Stomach smooth muscle (tissue), 2 donors: ENCODE data around the gene ATP10B.

Experiments
- H3K27ac ChIP-seq: one replicate; pipeline ENCODE4 v1.7.0; 2013; ENCODE audit warnings: mild to moderate bottlenecking, low read length, inconsistent platforms
- H3K27me3 ChIP-seq, 2 donors: one replicate each; pipeline ENCODE4 v1.7.0; 2013; ENCODE audit warnings: low read length in 2 of 2; ENCODE audit not compliant: insufficient read depth in 2 of 2, control insufficient read depth in 1 of 2
- H3K36me3 ChIP-seq, 2 donors: one replicate each; pipeline ENCODE4 v1.7.0; 2013; ENCODE audit warnings: low read length in 2 of 2; ENCODE audit not compliant: control insufficient read depth in 2 of 2, insufficient read depth in 2 of 2
- H3K4me1 ChIP-seq: one replicate; pipeline ENCODE4 v1.7.0; 2013; ENCODE audit warnings: low read length; ENCODE audit not compliant: control insufficient read depth, insufficient read depth
- H3K4me3 ChIP-seq, 2 donors: one replicate each; pipeline ENCODE4 v1.7.0; 2013; ENCODE audit warnings: low read length in 2 of 2
- H3K9ac ChIP-seq, 2 donors: one replicate each; pipeline ENCODE4 v1.7.0; 2013; ENCODE audit warnings: low read length in 2 of 2, mild to moderate bottlenecking in 1 of 2
- H3K9me3 ChIP-seq, 2 donors: one replicate each; pipeline ENCODE4 v1.7.0; 2013; ENCODE audit warnings: low read length in 2 of 2; ENCODE audit not compliant: control insufficient read depth in 2 of 2
- donor health status: healthy.
- donor health status: Pancreatic carcinoma.

The ATP10B gene

DNA sequence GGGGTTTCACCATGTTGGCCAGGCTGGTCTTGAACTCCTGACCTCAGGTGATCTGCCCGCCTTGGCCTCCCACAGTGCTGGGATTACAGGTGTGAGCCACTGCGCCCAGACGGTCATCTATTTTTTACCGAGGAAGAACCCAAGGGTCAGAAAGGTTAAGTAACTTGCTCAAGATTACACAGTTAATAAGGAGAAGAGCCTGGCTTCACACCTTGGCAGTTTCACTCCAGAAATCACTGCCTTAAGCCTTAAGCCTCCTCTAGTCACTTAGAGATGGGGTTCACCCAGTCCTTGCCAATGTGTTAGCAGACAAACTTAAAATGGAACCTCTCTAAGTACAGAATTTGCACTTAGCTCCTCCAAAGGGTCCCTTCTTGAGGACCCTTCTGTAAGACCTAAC, 314.1 kb downstream of the ATP10B start:
- no peak overlapping the region for H3K27ac ChIP-seq
- no peak overlapping the region for H3K9ac ChIP-seq
- no peaks in the 10 kb centered on the region for H3K9me3 ChIP-seq
- H3K27me3 ChIP-seq, result no peaks in the 10 kb centered on the region
- no peak overlapping the region for H3K4me3 ChIP-seq
- no peaks in the 10 kb centered on the region for H3K4me1 ChIP-seq
- no peaks in the 10 kb centered on the region for H3K36me3 ChIP-seq

DNA sequence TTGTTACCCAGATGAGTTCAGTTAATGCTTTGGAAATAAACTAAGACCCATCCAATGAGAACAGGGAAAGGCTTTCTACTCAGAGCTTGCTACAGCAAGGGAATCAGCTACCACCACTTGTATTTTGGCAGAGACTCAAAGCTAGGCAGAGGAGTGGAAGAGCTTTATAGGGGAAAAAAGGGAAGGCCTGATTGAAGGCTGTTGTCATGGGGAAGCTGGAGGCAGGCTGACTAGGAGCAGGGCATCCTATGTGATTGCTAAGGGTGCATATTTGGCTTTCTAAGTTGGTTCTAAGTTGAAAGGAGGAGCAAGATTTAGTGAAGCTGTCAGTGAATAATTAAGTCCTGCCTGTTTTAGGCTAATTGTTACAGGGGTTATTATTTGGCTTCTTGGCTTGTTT, 314.9 kb downstream of the ATP10B start:
- no peaks in the 10 kb centered on the region for H3K36me3 ChIP-seq
- H3K27ac ChIP-seq, result no peak overlapping the region
- H3K27me3 ChIP-seq, result no peaks in the 10 kb centered on the region
- no peaks in the 10 kb centered on the region for H3K4me1 ChIP-seq
- H3K4me3 ChIP-seq, result no peak overlapping the region
- no peak overlapping the region for H3K9ac ChIP-seq
- no peaks in the 10 kb centered on the region for H3K9me3 ChIP-seq

DNA sequence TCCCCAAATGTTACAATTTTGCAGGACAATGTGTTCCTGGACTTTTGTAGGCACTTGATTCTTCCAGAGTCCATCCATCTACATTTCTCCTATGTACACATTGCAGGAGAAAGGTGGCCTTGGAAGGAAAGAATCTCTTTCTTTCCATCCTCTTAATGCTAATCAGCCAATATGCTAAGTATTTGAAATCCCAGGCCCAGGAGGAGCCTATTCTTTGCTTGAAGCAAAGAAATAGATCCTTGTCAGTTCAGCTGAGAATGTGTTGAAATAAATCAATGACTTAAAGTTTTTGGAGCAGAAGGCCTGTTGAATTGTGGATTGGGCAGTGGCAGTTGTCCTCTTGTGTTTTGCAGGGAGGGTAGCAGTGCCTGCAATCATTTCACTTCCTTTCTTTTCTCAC, 317.1 kb downstream of the ATP10B start:
- Histone ChIP-seq H3K27me3 (no peaks in the 10 kb centered on the region), H3K4me1 (no peaks in the 10 kb centered on the region), H3K4me3 (no peak overlapping the region), H3K36me3 (no peaks in the 10 kb centered on the region), H3K27ac (no peak overlapping the region), H3K9ac (no peak overlapping the region), H3K9me3 (no peaks in the 10 kb centered on the region)

DNA sequence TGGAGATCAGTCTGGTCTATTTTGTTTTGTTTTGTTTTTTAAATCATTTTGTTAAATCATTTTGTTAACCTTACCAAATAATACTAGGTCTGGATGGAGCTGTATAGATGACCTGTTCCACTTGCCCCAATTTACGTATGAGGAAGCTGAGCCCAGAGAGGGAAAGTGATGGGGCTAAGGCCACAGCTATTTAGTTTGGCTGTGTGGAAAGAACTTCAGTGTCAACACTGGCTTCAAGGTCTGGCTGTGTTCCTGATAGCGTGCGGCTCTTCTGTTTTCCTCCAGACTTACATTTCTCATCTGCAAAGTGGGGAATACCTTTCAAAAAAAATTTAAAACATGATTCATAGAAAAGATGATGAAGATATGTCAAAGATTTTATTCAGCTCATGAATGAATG, 317.9 kb downstream of the ATP10B start:
- no peaks in the 10 kb centered on the region for H3K4me1 ChIP-seq
- no peaks in the 10 kb centered on the region for H3K36me3 ChIP-seq
- no peaks in the 10 kb centered on the region for H3K27me3 ChIP-seq
- no peak overlapping the region for H3K27ac ChIP-seq
- H3K9me3 ChIP-seq, result no peaks in the 10 kb centered on the region
- no peak overlapping the region for H3K9ac ChIP-seq
- no peak overlapping the region for H3K4me3 ChIP-seq

DNA sequence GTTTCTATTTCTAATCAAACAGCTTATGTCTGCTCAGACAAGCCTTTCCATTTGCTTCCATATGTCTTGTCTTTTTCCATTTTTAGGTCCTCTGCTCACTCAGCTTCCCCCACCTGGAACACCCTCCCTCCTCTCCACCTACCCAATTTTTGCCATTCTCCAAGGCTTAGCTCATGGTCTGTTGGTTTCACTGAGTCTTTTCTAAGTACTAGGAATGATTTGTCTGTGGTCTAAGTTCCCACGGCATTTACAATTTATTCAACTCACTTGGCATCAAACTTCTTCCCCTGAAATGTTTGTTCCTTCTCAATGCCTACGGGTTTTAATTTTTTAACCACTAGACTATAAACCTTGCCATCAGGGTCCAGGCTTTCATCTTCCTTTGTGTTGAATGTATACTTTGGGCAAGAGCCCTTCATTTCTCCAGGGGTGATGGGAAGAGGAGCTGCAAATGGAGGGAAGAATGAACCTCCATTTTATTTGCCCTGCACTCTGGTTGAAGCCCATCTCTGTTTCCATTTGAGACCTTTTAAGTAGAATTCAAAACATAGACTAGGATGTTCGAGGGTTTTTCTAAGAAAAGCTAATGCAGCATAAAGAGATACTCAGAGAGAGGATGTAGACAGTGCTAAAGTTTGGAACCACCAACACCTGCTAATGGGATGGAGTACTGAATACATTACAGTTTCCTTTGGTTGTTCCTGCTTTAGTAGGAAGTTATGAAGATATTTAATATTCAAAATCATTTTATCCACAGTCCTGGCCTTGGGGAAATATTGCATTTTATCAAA, 326.3 kb downstream of the ATP10B start:
- Histone ChIP-seq H3K9me3 (no peaks in the 10 kb centered on the region), H3K9ac (no peak overlapping the region), H3K4me3 (no peak overlapping the region), H3K27me3 (no peaks in the 10 kb centered on the region), H3K27ac (no peak overlapping the region), H3K36me3 (no peaks in the 10 kb centered on the region), H3K4me1 (no peaks in the 10 kb centered on the region)

DNA sequence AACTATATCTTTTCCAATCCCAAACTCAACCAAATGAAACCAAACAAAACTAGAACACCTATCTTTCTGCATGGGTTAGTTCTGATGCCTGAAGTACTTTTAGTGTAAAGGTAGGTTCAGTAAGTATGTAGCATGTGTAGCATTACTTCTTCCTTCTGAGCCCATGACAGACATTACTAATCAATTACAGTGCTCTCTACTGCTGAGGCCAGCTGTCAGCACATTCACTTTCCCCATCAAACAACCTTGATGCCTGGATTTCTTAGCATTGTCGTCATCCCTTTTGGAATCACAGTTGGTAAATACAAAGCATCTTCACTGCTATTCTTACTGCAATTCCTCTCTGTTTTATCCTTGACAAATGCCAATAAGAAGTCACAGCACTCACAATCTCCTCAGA, 327.2 kb downstream of the ATP10B start:
- H3K4me1 ChIP-seq, result no peaks in the 10 kb centered on the region
- no peak overlapping the region for H3K9ac ChIP-seq
- H3K27me3 ChIP-seq, result no peaks in the 10 kb centered on the region
- no peak overlapping the region for H3K27ac ChIP-seq
- H3K36me3 ChIP-seq, result no peaks in the 10 kb centered on the region
- H3K4me3 ChIP-seq, result no peak overlapping the region
- no peaks in the 10 kb centered on the region for H3K9me3 ChIP-seq

DNA sequence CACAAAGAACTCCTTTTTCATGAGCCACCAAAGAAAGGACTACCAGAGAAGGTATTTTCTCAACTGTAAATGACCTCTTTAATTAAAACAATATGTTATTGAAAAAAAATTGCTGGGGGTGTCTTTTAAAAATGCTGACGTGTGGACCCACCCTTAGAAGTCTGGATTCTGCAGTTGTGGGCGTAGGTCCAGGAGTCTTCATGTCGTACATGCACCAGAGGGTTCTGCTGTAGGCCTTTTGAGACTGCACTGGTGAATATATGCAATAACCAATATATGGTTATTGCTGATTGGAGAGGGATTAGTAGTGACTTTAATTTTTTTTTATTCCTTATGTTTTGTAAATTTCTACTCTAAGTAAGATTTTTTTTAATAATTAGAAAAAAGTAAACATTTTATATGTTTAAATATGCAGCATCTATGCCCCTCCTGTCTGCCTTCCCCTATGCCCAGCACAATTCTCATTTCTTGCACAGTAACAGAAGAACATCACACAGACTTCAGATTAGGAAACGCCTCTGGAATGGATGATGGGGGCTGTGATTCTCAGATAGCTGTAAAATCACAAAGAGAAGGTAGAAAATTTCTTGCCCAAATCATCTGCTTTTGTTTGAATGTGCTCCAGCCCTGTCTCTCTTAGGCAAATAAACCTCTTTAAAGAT, 328.4 kb downstream of the ATP10B start:
- Histone ChIP-seq H3K4me1 (no peaks in the 10 kb centered on the region), H3K36me3 (no peaks in the 10 kb centered on the region), H3K27ac (no peak overlapping the region), H3K9ac (no peak overlapping the region), H3K27me3 (no peaks in the 10 kb centered on the region), H3K4me3 (no peak overlapping the region), H3K9me3 (no peaks in the 10 kb centered on the region)

DNA sequence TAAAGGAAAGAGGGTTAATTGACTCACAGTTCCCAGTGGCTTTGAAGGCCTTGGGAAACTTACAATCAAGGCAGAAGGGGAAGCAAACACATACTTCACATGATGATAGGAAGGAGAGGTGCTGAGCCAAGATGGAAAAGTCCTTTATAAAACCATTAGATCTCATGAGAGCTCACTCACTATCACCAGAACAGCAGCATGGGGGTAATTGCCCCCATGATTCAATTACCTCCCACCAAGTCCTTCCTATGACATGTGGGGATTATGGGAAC, 330.7 kb downstream of the ATP10B start:
- Histone ChIP-seq H3K4me3 (no peak overlapping the region), H3K9ac (no peak overlapping the region), H3K4me1 (no peaks in the 10 kb centered on the region), H3K27ac (no peak overlapping the region), H3K36me3 (no peaks in the 10 kb centered on the region), H3K27me3 (peaks cover 0 to 2% of the 10 kb centered on the region in 2 donors), H3K9me3 (peaks cover 0 to 5% of the 10 kb centered on the region in 2 donors)

DNA sequence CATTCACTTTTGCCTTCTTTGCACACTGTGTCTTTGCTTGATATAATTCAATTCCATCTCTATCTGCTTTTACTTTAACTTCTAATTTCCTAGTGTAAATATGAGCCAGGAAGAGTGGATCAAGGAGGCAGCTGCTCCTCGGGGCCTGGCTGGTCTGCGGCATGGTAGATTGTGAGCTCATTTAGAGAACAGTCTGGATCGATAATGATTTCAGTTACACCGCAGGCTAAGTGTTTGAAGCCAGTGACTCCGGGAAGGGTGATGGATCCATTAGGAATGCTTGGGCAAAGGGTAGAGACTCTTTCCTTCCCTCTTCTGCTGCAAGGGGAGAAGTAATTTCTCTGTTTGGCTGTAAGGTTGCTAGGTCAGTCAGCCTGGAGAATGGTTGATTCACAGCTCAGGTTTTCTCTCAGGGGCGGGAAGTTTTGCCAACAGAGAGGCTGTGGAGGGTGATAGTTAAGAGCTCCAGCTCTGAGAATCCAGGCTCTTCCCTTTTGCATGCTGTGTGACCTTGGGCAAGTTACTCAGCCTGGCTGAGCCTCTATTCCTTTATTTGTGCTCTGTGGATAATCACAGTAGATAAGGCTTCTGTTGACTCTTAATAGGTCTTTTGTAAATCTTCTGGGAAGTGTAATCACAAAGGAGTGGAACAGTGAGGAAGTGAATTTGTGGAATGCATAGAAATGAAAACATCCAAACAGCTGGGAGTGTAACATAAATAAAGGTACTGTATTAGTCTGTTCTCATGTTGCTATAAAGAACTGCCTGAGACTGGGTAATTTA, 331.2 kb downstream of the ATP10B start:
- Histone ChIP-seq H3K4me1 (no peaks in the 10 kb centered on the region), H3K36me3 (no peaks in the 10 kb centered on the region), H3K27ac (no peak overlapping the region), H3K9me3 (peaks cover 0 to 5% of the 10 kb centered on the region in 2 donors), H3K4me3 (no peak overlapping the region), H3K9ac (no peak overlapping the region), H3K27me3 (peaks cover 0 to 2% of the 10 kb centered on the region in 2 donors)

DNA sequence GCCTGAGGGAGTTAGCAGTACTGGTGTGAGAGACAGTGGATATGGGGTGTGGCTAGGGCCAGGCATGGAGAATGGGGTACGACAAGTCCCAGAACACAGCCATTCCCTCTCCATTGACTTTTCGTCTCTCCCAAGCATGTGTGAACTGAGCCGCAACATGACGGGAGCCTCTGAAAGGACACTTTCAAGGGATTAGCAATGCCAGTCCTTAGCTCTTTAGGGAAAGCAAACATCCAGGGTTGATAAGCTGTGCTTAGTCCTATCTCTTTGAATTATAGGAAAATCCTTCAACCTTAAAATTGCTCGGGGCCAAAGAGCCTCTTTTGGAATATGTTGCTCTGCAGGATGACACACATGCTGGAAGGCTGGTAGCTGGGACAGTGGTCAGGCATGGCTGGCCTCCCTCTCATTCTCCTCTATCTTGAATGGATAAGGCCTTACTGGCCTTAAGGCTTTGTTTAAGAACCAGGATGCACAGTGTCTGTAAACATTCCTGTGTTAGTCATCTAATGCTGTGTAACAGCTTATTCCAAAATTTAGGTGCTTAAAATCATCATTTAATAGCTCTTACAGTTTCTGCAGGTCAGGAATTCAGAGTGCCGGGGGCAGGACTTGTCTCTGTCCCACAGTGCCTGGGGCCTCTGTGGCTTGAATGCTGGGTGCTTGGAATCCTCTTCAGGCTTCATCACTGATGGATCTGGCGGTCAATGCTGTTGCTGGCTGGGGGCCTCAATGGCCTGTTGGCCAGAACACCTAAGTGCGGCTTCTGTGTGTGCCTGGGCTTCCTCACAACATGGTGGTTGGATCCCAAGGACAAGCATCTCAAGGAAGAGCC, 335.1 kb downstream of the ATP10B start:
- Histone ChIP-seq H3K27ac (no peak overlapping the region), H3K9me3 (peaks cover 0 to 5% of the 10 kb centered on the region in 2 donors), H3K36me3 (no peaks in the 10 kb centered on the region), H3K9ac (no peak overlapping the region), H3K4me3 (no peak overlapping the region), H3K4me1 (no peaks in the 10 kb centered on the region), H3K27me3 (peaks cover 0 to 2% of the 10 kb centered on the region in 2 donors)
